Measurements from ENCODE around the gene GNG7. TPM values are rescaled to one million over a fixed set of nuclear protein-coding genes. Genes with fewer than 3 reads are reported as not detected.
"Not testable (repeated sequence)": the region's sequence is repeated elsewhere in the genome, so short reads cannot be mapped to it uniquely, and the experiment has no call there.

Gene GNG7
- total and polyA plus RNA-seq, 7 donors: 1.2 to 8.0 (median 2.6) TPM

- Histone ChIP-seq H3K4me3 (no peak overlapping the region), H3K36me3 (no peaks in the 10 kb centered on the region), H3K27me3 (no peaks in the 10 kb centered on the region), H3K4me1 (no peaks in the 10 kb centered on the region), H3K9me3 (no peaks in the 10 kb centered on the region), H3K27ac (no peak overlapping the region)
- WGBS, 2 donors: 52 to 65% methylated on average over 23 of the region's 23 CpGs
- no peak for TF ChIP-seq POLR2A (IDR thresholded peaks at IDR 0.05)
- no peak for TF ChIP-seq CTCF (IDR thresholded peaks at IDR 0.05)
- TF ChIP-seq POLR2AphosphoS5 (IDR thresholded peaks at IDR 0.05): no peak
- TF ChIP-seq EP300 (IDR thresholded peaks at IDR 0.05): no peak
- DNase-seq: no peak
- intact Hi-C loops (cut with DNase I): no loop called here
Measured at GRCh38 chr19:2469102-2469914, 233.2 kb downstream of the GNG7 start.

- 76 to 85% methylated on average over 12 of the region's 12 CpGs for WGBS, 2 donors
- DNase-seq: no peak
Measured at GRCh38 chr19:2468596-2468995, 233.9 kb downstream of the GNG7 start.

GRCh38 chr19:2464389-2464788 lies 238.1 kb downstream of the GNG7 start:
- no peaks in the 10 kb centered on the region for H3K36me3 ChIP-seq
- H3K27ac ChIP-seq: no peak overlapping the region
- WGBS, 2 donors: 56 to 80% methylated on average over 5 of the region's 5 CpGs
- TF ChIP-seq POLR2A (IDR thresholded peaks at IDR 0.05) (no peak), CTCF (IDR thresholded peaks at IDR 0.05) (no peak), EP300 (IDR thresholded peaks at IDR 0.05) (no peak), POLR2AphosphoS5 (IDR thresholded peaks at IDR 0.05) (no peak)
- H3K9me3 ChIP-seq: no peaks in the 10 kb centered on the region
- peaks cover 4 to 16% (median 15%) of the 10 kb centered on the region in 4 donors for H3K4me1 ChIP-seq
- H3K4me3 ChIP-seq: no peak overlapping the region
- DNase-seq: no peak
- no peaks in the 10 kb centered on the region for H3K27me3 ChIP-seq
- intact Hi-C loops (cut with DNase I): no loop called here

More at GRCh38 chr19:2468596-2468995, 233.9 kb downstream of the GNG7 start:
- Histone ChIP-seq H3K36me3 (no peaks in the 10 kb centered on the region), H3K9me3 (no peaks in the 10 kb centered on the region), H3K27ac (no peak overlapping the region), H3K4me1 (no peaks in the 10 kb centered on the region), H3K27me3 (no peaks in the 10 kb centered on the region), H3K4me3 (no peak overlapping the region)
- intact Hi-C loops (cut with DNase I): no loop called here
- TF ChIP-seq POLR2A (IDR thresholded peaks at IDR 0.05) (no peak), POLR2AphosphoS5 (IDR thresholded peaks at IDR 0.05) (no peak), CTCF (IDR thresholded peaks at IDR 0.05) (no peak), EP300 (IDR thresholded peaks at IDR 0.05) (no peak)

GRCh38 chr19:2463694-2464093 lies 238.8 kb downstream of the GNG7 start:
- H3K27ac ChIP-seq: peak overlapping the region; percentile 48 to 73 (median 68)
- H3K27me3 ChIP-seq; DNase-seq; intact Hi-C loops (cut with DNase I); H3K36me3 ChIP-seq; H3K9me3 ChIP-seq; H3K4me3 ChIP-seq: not testable (repeated sequence)
- 93 to 97% methylated on average over 5 of the region's 5 CpGs for WGBS, 2 donors
- H3K4me1 ChIP-seq: peaks cover 4 to 16% (median 15%) of the 10 kb centered on the region in 4 donors

- peak; percentile 95 for DNase-seq
- TF ChIP-seq EP300 (IDR thresholded peaks at IDR 0.05) (peak in 1 of 4 donors; percentile 1), POLR2AphosphoS5 (IDR thresholded peaks at IDR 0.05) (peak; percentile 27 to 74 (median 54)), CTCF (IDR thresholded peaks at IDR 0.05) (no peak), POLR2A (IDR thresholded peaks at IDR 0.05) (no peak)
- Histone ChIP-seq H3K27ac (peak overlapping the region; percentile 48 to 73 (median 68)), H3K4me1 (peaks cover 4 to 16% (median 15%) of the 10 kb centered on the region in 4 donors), H3K9me3 (no peaks in the 10 kb centered on the region), H3K36me3 (no peaks in the 10 kb centered on the region), H3K4me3 (peak overlapping the region; percentile 18 to 64 (median 54)), H3K27me3 (no peaks in the 10 kb centered on the region)
- WGBS, 2 donors: 12 to 36% methylated on average over 46 of the region's 46 CpGs
- intact Hi-C loops (cut with DNase I): no loop called here
Measured at GRCh38 chr19:2462635-2463421, 239.7 kb downstream of the GNG7 start.
